Ureter (tissue), 1 donor: ENCODE data around the gene SLC7A8. TPM values are rescaled to one million over a fixed set of nuclear protein-coding genes. Genes with fewer than 3 reads are reported as not detected.
A peak's percentile ranks its signal among the peaks of the same experiment; 100 is the strongest.

Experiments used
- DNase-seq: peaks from one replicate; pipeline ENCODE4 v3.0.0-alpha.2; 2020; ENCODE audit warnings: low spot score
- total RNA-seq: library from RNA; stranded (reverse); gene quantifications from one replicate; pipeline ENCODE4 v1.2.4, GENCODE V29; 2023
- donor health status: DM: yes; HTN: yes; CAD: no.

The SLC7A8 gene
- total RNA-seq, 1 donor from 2014 or later = 58.5 TPM

- DNase-seq = no peak
Measured at GRCh38 chr14:23130871-23131270, 52.6 kb downstream of the SLC7A8 start.

GRCh38 chr14:23129759-23130316, 53.6 kb downstream of the SLC7A8 start:
- no peak for DNase-seq

- DNase-seq = no peak
Measured at GRCh38 chr14:23128969-23129758, 54.3 kb downstream of the SLC7A8 start.

GRCh38 chr14:23127861-23128260, 55.6 kb downstream of the SLC7A8 start:
- no peak for DNase-seq

GRCh38 chr14:23126548-23127278, 56.7 kb downstream of the SLC7A8 start:
- no peak for DNase-seq

- no peak for DNase-seq
Measured at GRCh38 chr14:23125933-23126524, 57.4 kb downstream of the SLC7A8 start.

- no peak for DNase-seq
Measured at GRCh38 chr14:23125011-23125410, 58.4 kb downstream of the SLC7A8 start.

- DNase-seq = no peak
Measured at GRCh38 chr14:23124337-23124954, 59.0 kb downstream of the SLC7A8 start.

- no peak for DNase-seq
Measured at GRCh38 chr14:23123419-23123818, 60.0 kb downstream of the SLC7A8 start.

GRCh38 chr14:23122086-23122485, 61.4 kb downstream of the SLC7A8 start:
- DNase-seq = no peak

- DNase-seq = peak; percentile 61
Measured at GRCh38 chr14:23121361-23121771, 62.1 kb downstream of the SLC7A8 start.

GRCh38 chr14:23120541-23121251, 62.8 kb downstream of the SLC7A8 start:
- DNase-seq = peak; percentile 92

GRCh38 chr14:23119363-23120327, 63.8 kb downstream of the SLC7A8 start:
- no peak for DNase-seq

GRCh38 chr14:23118506-23119362, 64.7 kb downstream of the SLC7A8 start, which contains the start of gene CEBPE:
Gene CEBPE (minus strand): TSS chr14:23119255. CDS start chr14:23119091, 164 bp downstream.
- DNase-seq = no peak

- DNase-seq = no peak
Measured at GRCh38 chr14:23117371-23118020, 66.0 kb downstream of the SLC7A8 start.

GRCh38 chr14:23115918-23116317, 67.5 kb downstream of the SLC7A8 start:
- no peak for DNase-seq

GRCh38 chr14:23115039-23115731, 68.3 kb downstream of the SLC7A8 start:
- no peak for DNase-seq

GRCh38 chr14:23114669-23115038, 68.8 kb downstream of the SLC7A8 start:
- DNase-seq = no peak
